ENCODE measurements around the gene NPHS1.
A peak's percentile ranks its signal among the peaks of the same experiment; 100 is the strongest.
"Not testable (repeated sequence)": the region's sequence is repeated elsewhere in the genome, so short reads cannot be mapped to it uniquely, and the experiment has no call there.

The NPHS1 gene

DNA sequence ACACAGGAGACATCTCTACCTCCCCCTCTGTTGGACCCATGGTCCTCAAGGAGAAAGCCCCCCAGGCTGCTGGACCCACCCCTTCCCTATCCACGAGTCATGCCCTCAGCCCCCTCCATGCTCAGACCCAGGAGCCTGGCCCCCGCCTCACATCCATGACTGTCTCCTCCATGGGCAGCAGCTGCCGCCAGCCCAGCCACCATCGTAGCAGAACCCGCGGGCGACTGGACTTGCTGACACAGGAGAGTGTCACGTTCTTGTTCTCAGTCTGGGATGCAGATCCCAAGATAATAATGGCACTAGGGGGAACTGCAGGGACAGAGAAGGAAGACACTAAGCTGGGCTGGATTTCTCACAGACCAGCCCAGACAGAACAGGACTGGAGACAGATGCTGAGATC, 3.8 kb downstream of the NPHS1 start:
- DNase-seq = no peak

DNA sequence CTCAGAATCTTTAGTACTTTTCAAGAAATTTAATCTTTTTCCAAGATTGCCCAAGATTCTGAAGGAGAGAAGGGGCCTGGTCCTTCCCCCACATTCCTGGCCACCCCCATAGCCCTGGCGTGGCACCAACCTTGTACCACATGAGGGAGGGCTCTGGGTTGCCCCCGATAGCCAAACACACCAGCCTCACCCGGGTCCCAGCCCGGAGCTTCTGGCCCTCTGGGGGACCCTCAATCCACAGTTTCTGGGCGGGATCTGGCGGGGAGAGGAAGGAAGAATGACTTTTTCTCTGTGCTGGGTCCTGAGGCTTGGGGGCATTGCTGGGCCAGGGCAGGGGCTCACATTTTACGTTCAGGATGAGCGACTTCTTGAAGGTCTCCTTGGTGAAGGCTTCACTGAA, 4.4 kb downstream of the NPHS1 start:
- DNase-seq = no peak

DNA sequence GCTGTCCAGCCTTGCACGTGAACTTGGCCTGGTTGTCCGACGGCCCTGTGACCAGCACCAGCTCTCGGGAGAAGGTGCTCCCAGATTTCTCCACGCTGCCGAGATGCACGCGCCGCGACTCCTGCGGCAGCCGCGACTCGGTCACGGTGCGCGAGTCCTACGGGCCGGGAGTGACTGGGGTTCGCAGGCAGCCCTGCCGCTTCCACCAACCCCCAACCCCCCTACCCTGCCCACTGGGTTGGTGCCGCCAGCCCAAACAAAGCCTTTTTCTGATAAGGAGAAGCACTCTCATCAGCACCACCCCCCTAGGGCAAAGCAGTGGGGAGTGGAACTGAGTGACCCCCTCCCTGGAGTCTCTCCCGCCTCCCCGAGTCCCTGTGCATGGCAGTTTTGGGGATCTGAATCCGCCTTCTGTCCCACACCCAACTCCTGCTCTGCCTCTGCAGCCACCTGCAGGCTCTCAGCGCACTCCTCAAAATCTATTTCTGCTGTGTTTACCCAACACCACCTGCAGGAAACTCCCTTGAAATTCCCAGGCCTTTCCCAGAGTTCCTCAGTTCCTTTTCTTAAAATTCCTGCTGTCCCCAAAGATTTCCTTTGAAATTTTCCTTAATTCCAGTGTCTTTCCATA, 6.2 kb downstream of the NPHS1 start:
- DNase-seq = no peak

DNA sequence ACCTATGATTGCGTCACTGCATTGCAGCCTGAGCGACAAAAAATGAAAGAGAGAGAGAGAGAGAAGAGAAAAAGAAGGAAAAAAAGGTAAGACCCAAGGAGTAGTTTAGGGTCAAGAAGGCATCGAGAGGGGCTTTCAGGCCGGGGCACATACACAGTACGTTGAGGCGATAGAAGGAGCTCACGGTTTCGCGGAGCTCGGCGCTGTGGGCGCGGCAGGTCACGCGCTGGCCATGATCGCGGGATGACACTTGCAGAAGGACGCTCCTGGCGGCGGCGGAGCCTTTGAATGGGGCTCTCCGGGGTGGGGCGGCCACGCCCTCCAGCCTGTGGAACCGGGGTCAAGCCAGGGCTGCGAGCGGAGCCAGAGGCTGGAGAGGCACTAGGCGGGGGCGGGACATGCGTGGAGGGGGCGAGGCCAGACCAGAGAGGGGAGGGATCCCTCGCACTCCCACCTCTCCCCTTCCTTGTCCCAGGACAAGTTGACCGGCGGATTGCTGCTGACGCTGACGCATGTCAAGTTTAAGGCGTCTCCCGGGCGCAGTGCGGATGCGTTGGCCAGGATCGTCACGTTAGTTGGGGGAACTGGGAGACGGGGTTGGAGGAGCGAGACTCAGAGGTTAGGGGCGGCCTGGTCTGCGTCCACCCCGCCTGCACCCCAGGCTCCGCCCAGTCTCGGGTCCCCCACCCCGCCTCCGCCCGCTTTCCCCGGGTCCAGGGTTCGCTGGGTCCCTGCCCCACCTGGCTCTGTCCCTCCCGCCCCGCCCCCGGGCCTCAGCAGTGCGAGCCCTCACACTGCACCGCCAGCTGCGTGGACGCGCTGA, 6.9 kb downstream of the NPHS1 start:
- DNase-seq = no peak

DNA sequence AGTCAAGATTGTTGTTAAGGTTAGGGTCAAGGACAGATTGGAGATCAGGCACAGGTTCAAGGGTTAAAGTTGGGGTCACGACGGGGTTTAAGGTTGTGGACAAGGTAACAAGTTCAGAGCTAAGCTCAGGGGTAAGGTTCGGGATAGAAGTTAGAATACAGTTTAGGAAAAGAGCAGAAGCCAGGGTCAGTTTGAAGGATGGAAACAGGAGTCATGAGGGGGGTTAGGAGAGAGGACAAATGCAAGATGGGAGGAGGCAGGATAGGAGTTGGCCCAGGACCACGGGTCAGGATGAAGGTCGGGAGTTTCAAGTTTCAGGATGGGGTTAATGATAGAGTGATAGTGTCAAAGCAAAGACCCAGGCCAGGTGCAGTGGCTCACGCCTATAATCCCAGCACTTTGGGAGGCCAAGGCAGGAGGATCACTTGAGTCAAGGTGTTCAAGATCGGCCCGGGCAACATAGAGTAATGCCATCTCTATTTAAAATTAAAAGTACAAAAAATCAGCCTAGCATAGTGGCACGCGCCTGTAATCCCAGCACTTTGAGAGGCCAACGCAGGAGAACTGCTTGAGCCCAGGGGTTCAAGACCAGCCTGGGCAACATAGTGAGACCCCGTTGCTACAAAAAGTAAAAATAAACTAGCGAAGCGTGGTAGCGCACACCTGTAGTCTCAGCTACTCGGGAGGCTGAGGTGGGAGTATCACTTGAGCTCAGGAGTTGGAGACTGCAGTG, 7.7 kb downstream of the NPHS1 start:
- no peak for DNase-seq

DNA sequence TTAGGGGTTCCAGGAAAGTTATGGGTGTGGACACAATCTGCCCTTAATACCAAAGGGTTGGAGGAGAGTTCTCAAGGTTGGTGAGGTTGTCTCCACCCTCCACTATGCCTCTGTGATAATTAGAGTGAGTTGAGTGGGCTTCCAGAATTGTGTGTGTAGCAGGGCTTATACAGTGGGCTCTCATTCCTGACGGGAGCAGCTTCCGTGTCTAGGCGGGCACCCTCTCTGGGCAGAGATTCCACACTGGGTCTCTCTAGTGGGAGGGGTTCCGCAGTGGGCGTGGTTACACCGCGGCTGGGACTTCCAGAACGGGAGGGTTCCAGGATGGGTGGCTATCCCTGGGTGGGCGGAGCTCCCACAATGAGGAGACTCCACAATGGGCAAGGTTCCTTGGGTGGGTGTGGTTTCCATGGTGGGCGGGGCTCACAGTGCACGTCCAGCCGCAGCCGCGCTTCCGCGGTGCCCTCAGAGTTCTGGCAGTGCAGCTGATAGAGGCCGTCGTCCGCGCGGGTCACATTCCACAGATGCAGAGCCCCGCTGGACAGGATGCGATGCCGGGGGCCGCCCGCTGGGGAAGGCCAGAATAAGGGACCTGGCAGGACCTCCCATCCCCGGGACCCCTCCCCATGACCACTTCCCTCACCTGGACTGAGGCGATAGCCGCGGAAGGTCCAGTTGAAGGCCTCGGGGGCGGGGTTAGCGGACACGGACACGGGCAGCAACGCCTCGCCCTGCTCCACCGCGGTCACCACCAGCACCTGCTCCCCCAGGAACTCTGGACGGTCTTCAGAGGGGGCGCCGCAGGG, 8.4 kb downstream of the NPHS1 start:
- no peak for DNase-seq

DNA sequence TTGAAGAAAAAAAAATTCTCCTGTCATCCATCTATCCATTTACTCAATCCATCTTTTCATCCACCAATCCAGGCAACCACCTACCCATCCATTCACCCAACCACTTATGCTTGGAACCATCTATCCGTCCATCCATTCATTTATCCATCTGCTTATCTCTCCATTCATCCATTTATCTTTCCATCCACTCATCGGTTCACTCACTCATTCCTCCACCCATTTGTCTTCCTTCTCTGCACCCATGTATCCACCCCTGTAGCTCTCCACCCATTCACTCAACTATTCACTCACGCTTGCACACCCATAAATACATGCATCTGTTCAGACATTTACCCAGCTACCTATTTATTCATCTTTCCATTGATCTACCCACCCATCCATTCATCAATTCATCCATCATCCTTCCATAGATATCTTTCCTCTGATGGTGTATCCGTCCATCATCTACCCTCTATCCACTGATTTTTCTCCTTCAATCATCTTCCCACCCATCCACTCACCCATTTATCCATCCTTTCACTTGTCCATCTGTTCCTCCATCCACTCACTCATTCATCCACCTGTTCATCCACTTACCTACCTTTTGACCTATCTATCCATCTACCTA, 9.5 kb downstream of the NPHS1 start:
- no peak for DNase-seq

DNA sequence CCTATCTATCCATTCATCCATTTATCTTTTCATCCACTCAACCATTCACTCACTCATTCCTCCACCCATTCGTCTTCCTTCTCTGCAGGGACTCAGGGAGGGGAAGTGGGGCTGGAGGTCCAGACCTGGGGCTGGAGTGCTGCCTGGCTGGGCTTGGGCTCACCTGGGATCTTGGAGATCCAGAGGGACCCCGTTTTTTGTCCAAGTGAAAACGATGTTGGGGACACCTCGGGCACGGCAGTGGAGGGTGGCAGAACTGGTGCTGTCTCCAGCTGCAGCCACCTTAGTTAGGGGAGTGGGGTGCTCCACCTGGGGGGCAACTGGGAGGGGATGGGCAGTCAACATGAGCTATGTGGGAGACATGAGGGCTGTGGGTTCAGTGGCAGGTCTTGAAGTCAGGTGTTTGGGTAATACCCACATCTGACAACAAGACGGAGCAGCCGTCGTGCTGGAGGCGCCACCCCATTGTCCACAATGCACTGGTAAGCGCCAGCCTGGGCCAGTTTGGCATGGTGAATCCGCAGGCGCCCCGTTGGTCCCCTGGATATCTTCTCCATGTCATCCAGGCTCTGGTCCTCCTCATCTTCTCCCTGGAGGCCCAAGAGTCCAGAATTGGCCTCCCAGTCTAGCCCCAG, 10.2 kb downstream of the NPHS1 start:
- DNase-seq = no peak

DNA sequence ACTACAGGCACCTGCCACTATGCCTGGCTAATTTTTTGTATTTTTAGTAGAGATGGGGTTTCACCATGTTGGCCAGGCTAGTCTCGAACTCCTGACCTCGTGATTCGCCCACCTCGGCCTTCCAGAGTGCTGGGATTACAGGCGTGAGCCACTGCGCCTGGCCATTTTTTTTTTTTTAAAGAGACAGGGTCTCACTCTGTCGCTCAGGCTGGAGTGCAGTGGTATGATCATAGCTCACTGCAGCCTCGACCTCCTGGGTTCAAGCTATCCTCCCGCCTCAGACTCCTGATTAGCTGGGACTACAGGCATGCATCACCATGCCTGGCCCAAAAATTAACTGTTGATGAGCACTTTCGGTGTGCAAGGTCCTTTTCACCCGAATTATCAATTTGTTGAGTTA, 16.2 kb downstream of the NPHS1 start:
- DNase-seq = not testable (repeated sequence)

DNA sequence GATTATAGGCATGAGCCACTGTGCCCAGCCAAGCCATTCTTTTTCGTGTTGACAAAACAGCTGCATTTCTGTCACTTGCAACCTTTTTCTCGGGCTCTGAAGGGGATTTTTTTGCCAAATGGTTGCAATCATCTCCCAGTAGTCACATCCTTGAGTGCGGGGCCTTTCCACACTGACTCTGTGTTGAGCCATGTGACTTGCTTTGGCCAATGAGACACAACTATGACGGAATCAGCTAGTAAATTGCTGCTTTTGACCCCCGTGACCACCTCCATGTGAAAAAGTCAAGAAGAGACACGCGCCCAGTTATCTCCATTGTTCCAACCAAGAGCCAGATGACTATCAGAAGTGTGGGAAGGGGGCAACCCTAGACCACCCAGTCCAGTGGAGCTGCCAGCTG, 18.3 kb downstream of the NPHS1 start:
- DNase-seq = no peak

DNA sequence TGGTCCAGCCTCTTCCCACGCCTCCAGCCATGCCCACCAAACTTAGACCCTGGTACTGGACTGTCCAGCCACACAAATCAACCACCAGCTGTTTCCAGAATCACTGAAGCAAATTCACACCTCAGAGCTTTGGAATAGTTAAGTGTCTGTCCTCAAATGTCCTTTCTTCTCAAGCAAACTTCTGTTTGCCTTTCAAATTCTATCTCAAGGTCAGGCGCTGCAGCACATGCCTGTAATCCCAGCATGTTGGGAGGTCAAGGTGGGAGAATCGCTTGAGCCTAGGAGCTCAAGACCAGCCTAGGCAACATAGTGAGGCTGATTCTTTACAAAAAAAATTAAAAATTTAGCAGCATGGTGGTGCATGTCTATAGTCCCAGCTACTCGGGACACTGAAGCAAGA, 20.2 kb downstream of the NPHS1 start:
- no peak for DNase-seq

DNA sequence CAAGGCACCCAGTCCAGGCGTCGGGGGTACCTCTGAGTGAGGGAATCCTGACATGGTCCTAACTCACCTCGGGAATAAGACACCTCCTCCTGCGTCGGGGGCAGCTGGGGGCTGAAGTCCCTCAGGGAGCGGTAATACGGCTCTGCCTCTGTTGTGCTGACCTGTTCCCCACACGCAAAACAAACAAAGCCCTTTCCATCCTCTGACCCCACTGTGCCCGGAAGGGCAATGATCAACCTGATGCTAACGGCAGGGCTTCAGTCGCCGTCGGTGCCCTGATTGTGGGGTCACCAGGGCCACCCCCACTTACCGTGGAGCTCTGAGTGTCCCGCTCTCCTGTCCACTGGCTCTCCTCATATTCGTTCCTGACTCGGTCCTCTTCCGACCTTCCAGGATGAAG, 21.3 kb downstream of the NPHS1 start:
- DNase-seq = no peak

DNA sequence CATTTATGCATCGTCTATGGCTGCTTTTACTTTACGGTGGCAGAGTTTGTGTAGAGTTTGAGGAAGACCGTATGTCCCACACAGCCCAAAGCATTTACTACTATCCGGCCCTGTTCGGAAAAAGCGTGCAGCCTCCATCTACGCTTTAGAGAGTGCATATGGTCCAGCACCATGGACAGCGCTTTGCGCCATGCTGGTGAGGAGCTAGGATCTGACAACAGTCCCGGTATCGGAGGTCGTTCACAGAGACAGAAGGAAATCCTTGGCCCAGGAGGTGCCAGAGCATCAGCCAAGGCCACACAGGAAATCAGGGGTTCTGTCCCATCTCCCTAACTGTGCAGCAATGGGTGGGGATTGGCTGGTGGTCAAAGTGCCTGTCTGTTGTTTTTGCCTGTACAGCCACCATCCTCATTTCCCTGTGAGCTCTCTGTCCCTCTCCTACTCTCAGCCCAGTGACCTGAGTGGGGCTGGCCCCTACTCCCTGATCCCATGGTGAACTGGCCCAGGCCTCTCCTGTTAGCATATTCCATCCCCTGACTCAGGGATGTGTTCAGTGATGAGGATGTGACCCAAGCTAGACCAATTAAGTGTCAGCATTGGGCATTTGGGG, 23.5 kb downstream of the NPHS1 start:
- peak; percentile 17 to 51 for DNase-seq

DNA sequence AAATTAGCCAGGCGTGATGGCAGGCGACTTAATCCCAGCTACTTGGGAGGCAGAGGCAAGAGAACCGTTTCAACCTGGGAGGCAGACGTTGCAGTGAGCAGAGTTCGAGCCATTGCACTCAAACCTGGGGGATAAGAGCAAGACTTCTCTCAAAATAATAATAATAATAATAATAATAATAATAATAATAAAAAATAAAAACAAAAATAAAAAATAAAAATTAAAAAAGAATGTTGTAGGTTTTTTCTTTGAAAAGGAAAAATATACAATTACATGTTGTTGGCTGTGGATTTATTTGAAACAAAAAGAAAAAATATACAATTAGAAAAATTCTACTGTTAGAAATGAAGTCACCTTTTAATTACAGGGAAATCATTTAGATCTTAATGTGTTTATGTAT, 28.2 kb downstream of the NPHS1 start:
- DNase-seq = no peak

DNA sequence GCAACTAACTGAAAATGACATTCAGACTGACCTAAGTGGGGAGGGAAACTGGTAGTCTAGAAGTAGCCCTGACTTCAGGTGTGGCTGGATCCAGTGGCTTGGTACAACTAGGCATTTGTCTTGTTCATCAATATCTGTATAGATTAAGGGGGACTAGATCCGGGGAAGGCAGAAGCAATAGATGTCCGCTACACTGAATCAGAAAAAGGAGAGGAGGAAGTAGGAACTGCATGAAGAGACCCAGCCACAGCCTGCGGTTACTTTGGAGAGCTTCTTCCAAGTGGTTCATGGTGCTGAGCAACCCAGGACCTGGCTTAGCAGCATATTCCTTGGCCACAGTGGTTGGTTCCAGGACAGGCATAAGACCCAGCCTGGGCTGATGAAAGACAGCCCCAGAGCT, 29.7 kb downstream of the NPHS1 start:
- DNase-seq = no peak

DNA sequence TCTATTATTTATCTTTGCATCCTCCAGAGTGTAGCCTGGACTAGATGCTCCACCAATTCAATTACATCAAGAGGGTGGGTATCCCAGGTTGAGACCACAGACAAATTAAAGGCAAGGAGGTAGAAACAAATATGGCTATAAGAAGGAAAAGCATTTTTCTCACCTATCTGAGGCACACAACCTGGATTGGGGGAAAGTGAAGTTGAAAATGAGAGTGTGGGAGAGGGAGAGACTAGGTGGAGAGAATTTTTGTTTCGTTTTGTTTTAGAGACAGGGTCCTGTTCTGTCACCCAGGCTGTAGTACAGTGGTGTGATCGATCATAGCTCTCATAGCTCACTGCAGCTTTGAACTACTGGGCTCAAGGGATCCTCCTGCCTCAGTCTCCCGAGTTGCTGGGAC, 33.9 kb downstream of the NPHS1 start:
- DNase-seq = no peak

DNA sequence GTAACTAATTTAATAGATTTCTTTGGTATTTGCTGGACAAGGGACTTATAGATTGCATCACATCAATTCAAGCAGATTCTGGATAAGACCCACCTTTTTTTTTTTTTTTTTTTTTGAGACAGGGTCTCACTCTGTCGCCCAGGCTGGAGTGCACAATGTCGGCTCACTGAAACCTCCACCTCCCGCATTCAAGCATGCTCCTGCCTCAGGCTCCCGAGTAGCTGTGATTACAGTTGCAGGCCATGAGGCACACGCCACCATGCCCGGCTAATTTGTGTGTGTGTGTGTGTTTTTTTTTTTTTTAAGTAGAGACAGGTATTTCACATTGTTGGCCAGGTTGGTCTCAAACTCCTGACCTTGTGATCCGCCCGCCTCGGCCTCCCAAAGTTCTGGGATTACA, 35.5 kb downstream of the NPHS1 start:
- no peak for DNase-seq

DNA sequence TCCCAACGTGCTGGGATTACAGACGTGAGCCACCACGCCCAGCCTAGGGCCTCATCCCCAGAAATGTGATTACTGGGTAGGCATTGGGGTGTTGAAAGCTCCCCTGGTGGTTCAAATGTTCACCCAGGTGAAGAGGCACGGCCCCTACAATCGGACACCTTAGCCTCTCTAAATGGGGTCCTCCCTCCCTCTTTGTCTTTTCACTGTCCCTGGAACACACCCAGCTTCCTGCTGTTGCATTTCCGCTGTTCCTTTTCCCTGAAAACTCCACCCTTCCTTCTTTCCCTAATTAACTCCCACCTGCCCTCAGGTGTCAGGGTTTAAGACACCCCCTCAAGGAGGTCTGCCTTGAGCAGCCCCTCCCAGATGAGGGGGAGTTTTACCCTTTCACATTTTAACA, 36.0 kb downstream of the NPHS1 start:
- DNase-seq = no peak

DNA sequence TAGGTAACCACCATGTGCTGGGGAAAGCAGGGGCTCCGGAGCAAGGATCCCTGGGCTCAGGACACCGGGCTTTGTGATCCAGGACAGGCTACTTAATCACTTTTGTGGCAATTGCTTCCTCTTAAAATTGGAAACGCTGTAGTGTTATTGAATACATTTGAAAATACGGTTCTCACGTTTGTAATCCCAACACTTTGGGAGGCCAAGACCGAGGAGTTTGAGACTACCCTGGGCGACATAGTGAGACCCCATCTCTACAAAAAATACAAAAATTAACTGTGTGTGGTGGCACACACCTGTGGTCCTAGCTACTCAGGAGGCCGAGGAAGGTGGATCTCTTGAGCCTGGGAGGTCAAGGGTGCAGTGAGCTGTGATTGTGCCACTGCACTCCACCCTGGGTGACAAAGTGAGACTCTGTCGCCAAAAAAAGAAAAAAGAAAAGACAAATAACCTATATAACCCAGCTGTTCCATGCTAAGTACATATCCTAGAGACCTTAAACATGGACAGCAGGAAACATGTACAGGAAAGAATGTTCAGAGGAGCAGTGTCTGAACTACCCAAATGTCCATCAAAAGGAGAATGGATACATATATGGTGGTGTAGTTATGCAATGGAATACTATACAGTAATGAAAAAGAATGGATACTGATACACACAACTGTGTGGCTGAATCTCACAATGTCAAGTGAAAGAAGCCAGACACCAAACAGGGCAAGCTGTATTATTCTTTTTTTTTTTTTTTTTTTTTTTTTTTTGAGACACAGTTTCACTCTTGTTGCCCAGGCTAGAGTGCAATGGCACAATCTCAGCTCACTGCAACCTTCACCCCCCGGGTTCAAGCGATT, 39.0 kb downstream of the NPHS1 start:
- DNase-seq = no peak

DNA sequence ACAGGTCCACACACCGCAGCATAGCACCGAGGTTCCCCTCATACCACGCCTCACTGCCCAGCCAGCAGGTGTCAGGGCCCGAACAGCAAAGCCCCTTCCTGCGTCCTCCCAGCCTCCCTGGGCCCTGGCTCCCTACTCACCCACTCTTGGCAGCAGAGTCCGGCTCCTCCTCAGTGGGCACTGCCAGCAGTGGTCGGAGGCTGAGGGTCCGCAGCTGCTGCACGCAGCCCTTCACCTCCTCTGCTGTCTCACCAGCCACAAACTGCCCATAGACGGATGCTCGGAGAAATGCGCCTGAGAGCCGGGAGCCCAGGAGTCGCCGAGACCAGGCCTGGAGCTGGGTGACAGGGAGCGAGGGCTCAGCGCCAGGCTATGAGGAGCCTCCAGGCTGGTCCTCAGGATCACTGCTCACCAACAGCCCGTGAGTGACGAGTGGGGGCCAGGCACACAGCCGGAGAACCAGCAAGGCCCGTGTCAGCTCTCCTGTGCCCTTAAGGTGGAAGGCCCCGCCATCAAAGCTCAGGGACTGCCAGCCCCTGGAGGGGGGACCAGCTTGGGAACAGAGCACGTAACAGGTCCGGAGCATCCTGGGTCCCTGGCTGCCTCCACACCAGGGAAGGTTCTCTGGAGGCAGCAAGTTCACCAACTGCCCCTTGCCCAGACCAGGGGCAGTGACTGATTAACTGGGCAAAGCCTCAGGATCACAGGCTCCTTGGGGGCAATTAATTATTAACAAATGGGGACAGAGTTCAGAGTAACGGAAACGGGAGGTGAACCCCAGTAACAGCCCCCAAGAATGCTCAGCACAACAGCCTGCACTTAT, 39.9 kb downstream of the NPHS1 start, which contains the start of gene PRODH2:
PRODH2 (minus strand) TSS at position 626 of the 823 bp plus-strand sequence; CDS start at position 586, 40 bp downstream.
- DNase-seq = no peak
